GM18858 (cell line): ENCODE measurements around the gene EFCAB13.
"Not testable (repeated sequence)": the region's sequence is repeated elsewhere in the genome, so short reads cannot be mapped to it uniquely, and the experiment has no call there.

Experiments used
- ATAC-seq: cut with Tn5 transposase; IDR thresholded peaks from one replicate; pipeline ENCODE4 v1.9.1; 2021; ENCODE audit not compliant: unreplicated experiment

The EFCAB13 gene

GRCh38 chr17:47425233-47425632 lies 101.5 kb downstream of the EFCAB13 start:
- not testable (repeated sequence) for ATAC-seq

- ATAC-seq: not testable (repeated sequence)
Observed at GRCh38 chr17:47425887-47426635, 102.3 kb downstream of the EFCAB13 start.

GRCh38 chr17:47427985-47428384 lies 104.2 kb downstream of the EFCAB13 start:
- ATAC-seq: no peak

DNA sequence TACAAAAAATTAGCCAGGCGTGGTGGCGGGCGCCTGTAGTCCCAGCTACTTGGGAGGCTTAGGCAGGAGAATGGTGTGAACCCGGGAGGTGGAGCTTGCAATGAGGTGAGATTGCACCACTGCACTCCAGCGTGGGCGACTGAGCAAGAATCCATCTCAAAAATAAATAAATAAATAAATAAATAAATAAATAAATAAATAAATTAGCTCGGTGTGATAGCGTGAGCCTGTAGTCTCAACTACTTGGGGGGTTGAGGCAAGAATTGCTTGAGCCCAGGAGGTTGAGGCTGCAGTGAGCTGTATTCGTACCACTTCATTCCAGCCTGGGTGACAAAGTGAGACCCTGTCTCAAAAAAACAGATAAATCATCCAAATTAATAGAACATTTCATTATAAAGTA lies 108.5 kb downstream of the EFCAB13 start:
- not testable (repeated sequence) for ATAC-seq

DNA sequence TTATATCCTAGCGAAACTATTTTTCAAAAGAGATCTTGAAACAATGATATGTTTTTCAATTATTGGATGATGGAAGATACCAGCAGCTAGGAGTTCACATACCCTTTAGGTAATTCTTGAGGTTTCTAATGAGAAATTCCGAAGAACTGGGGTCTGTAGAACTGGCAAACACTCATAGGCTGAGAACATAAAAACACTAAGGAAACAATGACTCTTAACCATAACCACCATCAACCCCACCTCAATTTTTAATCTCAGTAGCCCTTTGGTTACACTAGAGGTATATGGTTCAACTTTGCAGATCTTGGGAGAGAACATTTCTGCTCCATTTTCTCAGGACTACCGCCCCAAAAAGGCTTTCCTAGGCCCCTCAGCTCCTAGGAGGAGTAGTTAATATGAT lies 141.4 kb downstream of the EFCAB13 start:
- no peak for ATAC-seq

DNA sequence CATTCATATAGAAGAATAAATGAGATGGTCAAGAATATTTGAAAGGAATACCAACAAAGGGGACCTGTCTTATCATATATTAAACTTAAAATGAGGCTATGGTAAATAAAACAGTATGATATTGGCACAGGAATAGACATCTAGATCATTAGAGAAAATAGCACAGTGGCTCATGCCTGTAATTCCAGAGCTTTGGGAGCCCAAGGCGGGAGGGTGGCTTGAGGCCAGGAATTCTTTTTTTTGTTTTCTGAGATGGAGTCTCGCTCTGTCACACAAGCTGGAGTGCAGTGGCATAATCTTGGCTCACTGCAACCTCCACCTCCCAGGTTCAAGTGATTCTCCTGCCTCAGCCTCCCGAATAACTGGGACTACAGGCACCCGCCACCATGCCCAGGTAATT lies 143.2 kb downstream of the EFCAB13 start:
- ATAC-seq: not testable (repeated sequence)

GRCh38 chr17:47470836-47471235 lies 147.1 kb downstream of the EFCAB13 start:
- ATAC-seq: no peak

- ATAC-seq: not testable (repeated sequence)
Observed at GRCh38 chr17:47472073-47472472, 148.3 kb downstream of the EFCAB13 start.
